Left renal cortex interstitium (tissue), 4 donors: ENCODE data around the gene SPATA31D1. TPM values are rescaled to one million over a fixed set of nuclear protein-coding genes. Genes with fewer than 3 reads are reported as not detected.

Experiments used
- DNase-seq, 4 donors: peaks; one replicate each; pipeline ENCODE4 v3.0.0-alpha.2; 2013; ENCODE audit warnings: low read depth in 4 of 4, low spot score in 2 of 4, missing footprints in 1 of 4
- polyA plus RNA-seq, 4 donors: library from polyadenylated mRNA; unstranded; fragments of 120-200 nt; gene quantifications; one replicate each; pipeline ENCODE4 v1.2.1, GENCODE V29; 2013; ENCODE audit not compliant: insufficient read length in 4 of 4

Gene SPATA31D1
- polyA plus RNA-seq, 4 donors = not detected

DNA sequence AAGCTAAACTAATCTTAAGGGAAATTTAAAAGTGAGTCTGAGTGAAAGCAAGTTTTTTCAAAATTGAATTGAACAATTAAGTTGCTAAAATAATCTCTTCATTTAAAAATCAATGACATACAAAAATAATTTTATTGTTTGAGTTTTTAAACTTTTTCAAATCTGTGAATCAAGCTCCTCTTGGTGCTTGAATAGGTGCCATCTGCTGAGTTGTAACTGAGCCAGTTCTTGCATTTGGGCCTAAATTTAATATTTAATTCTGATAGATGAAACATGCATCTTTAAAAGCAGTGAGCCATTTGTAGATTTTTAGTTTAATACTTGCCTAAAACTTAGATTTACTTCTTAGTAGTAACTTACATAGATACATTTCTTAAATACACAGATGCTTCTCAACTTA, 31.8 kb downstream of the SPATA31D1 start:
- DNase-seq = no peak

DNA sequence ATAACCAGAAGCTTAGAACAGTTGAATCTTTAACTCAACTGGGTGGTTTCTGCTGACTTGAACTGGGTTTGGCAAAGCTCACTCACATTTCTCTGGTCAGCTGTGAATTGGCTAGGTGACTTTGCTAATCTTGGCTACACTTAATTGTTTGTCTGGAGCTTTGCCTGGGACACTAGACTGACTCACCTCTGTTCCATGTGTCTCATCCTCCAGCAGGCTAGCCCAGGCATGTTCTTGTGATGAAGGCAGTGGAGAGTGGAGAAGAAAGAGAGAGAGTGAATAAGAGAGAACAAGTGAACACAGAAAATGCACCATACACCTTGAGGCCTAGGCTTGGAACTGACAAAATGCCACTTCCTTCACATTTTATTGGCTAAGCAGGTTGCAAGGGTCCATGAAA, 32.6 kb downstream of the SPATA31D1 start:
- DNase-seq = no peak

DNA sequence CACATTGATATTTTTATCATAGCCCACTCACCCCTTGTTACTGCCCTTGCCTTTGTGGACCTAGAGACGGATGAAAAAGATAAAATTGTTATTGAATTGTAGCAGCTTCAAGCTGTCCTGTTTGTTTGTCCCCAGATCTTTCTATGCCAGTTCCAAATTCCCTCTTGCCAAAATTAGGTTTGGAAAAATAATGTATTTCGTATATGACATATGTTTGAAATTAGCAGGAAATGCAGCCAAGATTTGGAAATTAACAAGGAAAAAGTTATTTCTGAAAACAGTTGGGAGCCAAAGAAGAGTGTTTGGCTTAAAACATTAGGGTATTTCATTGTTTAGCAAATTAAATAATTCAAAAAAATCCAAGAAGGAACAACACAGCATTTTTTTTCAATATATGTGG, 33.5 kb downstream of the SPATA31D1 start:
- no peak for DNase-seq

DNA sequence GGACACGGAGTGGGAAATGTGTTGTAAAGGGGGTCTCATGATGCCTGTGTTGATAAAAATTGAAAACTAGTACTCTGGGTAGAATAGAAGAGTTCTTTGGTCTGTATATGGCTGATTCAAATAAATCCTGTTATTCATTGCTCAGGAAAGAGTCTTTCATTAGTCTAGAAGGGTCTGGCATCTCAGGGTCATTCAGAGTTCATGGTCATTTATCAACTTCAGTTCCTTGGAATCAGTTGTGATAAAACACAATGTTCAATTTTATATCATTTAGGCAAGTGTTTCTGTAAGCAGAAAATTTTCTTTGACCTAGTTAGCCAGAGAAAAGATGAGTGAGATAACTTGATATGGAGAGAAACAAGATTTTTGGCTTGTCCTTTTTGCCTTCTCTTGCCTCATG, 36.3 kb downstream of the SPATA31D1 start:
- peak in 1 of 4 donors; percentile 16 for DNase-seq

DNA sequence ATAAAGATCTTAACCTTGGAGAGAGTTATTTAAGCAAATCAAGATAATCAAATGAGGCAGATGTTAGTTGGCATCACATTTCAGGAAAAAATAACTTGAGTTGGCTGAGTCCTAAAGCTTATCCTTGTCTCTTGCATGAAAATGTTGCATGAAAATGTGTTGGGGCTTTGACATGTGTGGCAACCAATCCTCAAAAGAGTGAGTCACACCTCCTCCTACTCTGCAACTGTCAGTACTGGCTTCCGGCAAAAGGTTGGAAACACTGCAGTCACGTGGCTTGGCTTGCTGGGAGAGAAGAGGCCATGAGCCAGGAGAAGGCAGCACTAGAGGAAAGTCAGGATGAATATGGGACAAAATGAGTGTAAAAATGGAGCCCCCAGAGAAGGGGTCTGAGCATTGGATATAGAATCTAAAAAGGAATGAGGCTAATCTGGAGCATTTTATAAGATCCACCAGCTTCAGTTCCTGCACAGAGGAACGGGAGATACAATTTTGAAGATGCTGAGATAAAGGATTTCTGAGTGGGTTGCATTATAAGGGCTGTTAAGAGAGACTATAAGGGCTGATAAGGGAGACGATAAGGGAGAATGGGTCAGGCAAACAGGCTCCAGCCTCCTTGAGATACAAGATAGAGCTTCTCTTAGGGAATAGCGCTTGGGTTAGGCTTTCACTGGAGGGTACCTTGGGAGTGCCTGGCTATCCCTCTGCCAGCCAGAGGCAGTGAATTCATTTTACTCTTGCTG, 43.1 kb downstream of the SPATA31D1 start:
- no peak for DNase-seq

DNA sequence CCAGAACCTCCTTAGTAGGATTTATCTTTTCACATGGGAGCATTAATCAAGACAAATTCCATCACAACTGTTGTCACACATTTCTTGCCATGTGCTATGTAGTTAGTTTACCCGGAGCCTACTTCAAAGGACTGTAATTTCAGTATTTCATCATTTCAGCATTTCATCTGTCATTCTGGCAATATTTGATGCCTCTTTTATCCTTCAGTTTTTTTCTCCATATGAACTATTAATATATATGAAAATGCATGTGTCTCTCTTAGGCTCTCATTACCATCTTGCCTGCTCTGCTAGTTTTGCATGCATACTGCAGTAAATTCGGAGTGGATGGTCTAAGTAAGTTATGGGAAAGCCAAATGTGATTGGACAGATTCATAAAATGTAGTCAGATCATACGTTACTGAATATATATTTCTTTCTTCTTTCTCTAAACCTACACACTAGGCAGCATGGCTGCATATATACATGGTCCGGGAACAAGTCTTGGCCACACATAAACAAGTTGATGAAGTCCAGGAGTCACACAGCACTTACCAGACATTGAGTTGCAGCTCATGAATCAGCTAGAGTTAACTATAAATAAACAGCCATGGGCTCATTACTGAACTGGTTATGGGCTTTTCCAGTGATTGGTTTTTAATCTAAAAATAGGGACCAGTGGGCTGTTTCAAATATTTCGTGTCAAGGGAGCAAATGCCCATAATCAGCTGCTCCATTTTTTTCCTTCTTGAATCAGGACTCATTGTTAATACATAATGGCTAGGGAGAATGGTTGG, 46.6 kb downstream of the SPATA31D1 start:
- DNase-seq = no peak

DNA sequence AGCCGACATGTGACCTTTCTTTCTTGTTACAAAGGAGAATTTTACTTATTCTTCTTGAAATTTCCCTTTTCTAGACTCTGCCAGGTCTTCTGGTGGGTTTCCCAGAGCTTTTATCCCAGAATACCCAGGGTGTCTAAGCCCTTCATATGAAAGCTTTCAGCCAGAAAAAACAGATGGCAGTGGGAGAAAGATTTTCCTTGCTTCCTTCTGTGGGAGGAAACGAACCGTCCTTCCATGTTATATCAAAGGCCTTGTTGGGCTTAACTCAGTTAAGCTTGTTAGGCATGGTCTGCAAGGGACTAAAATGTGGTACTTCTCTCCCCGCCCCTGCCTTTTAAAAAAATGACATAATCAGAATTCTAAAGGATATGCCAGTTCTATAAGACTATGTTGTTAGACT, 47.5 kb downstream of the SPATA31D1 start:
- no peak for DNase-seq

DNA sequence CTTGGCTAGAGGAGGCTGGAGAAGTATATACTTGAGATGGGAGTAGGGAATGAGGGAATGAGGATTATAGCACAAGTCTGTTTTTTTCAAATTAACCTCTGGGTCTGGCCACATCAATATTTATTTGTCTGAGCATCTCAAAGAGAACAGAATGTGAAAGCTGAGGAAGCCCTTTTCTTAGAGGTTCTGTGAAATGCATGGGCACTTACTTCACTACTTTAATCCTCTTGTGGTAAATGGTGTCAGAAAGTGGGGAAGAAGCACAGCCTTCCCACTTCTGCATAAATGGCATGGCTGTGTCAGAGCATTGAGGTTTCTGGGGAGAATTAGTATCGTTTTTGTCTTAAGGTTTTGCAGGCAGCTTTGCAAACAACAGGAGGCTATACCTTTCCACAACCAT, 48.6 kb downstream of the SPATA31D1 start:
- no peak for DNase-seq

DNA sequence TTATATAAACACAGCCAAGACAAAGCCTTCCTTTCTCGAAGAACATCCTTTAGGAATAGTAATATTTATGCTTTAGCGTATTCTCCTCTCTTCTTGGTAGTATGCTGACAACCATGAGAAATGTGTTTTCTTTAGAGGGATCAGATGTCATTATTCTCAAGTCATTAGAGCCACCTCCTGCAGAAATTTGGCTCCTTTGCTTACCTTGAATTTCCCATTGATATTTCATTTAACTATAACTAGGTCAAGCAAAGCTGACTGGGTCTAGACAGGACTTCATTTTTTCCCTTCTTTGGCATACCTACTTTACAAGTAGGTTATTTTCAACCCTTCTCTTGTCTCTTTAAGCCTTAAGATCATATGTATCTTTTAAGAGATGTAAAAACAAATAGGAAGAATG, 50.3 kb downstream of the SPATA31D1 start:
- no peak for DNase-seq

Other genes with a start within 250 kb of the SPATA31D1 start
- not detected for gene SPATA31D4, start 60.3 kb upstream of the SPATA31D1 start, polyA plus RNA-seq
- gene SPATA31D3, start 45.3 kb upstream of the SPATA31D1 start, polyA plus RNA-seq = not detected